Peyer's patch (tissue), 4 donors: ENCODE results near the gene GPR31. TPM values are rescaled to one million over a fixed set of nuclear protein-coding genes. Genes with fewer than 3 reads are reported as not detected.

Experiments used
- DNase-seq, 3 donors: peaks; one replicate each; pipeline ENCODE4 v3.0.0-alpha.2; 2017 to 2019
- H3K27ac ChIP-seq, 4 donors: fragments of 200-600 bp; sonication (generic); one replicate each; pipeline ENCODE4 v1.5.1; 2016 to 2019
- H3K27me3 ChIP-seq, 2 donors: fragments of 200-600 bp; sonication (generic); one replicate each; pipeline ENCODE4 v1.5.1; 2019
- H3K36me3 ChIP-seq, 3 donors: fragments of 200-600 bp; sonication (generic); one replicate each; pipeline ENCODE4 v1.5.1; 2016 to 2019
- H3K4me1 ChIP-seq, 4 donors: fragments of 200-600 bp; sonication (generic); one replicate each; pipeline ENCODE4 v1.5.1; 2016 to 2019
- H3K4me3 ChIP-seq, 4 donors: fragments of 200-600 bp; sonication (generic); 1 replicate in 3 of 4; 2 replicates in 1 of 4; pipeline ENCODE4 v1.5.1; 2016 to 2019; ENCODE audit warnings: mild to moderate bottlenecking in 1 of 4
- H3K9me3 ChIP-seq, 4 donors: fragments of 200-600 bp; sonication (generic); one replicate each; pipeline ENCODE4 v1.5.1; 2016 to 2019; ENCODE audit warnings: mild to moderate bottlenecking in 1 of 4
- CTCF ChIP-seq, 6 experiments: fragments of 450-650 bp in 4 of 6; fragments of 200-600 bp in 2 of 6; sonication (generic) in 1 of 6; IDR thresholded peaks; one replicate each; pipeline ENCODE4 v1.5.1; 2017 to 2019; ENCODE audit warnings: antibody characterized with exemption in 6 of 6, mild to moderate bottlenecking in 3 of 6, moderate library complexity in 1 of 6
- POLR2A ChIP-seq, 2 donors: fragments of 450-650 bp; IDR thresholded peaks; one replicate each; pipeline ENCODE4 v1.5.1; 2017; ENCODE audit warnings: antibody characterized with exemption in 2 of 2, mild to moderate bottlenecking in 2 of 2, moderate library complexity in 2 of 2
- total RNA-seq, 4 donors: library from RNA; depleted of rRNA; stranded (reverse); fragments of >200 nt; gene quantifications; one replicate each; pipeline ENCODE4 v1.1.0, GENCODE V29; 2016

The GPR31 gene
- total RNA-seq, 4 donors from 2014 or later, result not detected

GRCh38 chr6:167150941-167151549 is 6.7 kb downstream of the GPR31 start:
- Histone ChIP-seq H3K27ac (peak overlapping the region in 2 of 4 donors; percentile 70 to 71), H3K4me1 (no peaks in the 10 kb centered on the region), H3K4me3 (no peak overlapping the region), H3K27me3 (no peaks in the 10 kb centered on the region), H3K9me3 (no peaks in the 10 kb centered on the region), H3K36me3 (no peaks in the 10 kb centered on the region)
- TF ChIP-seq POLR2A (IDR thresholded peaks at IDR 0.05), result no peak
- TF ChIP-seq CTCF (IDR thresholded peaks at IDR 0.05), result no peak
- DNase-seq, result peak in 1 of 3 donors; percentile 39

- TF ChIP-seq CTCF (IDR thresholded peaks at IDR 0.05), result no peak
- no peak for TF ChIP-seq POLR2A (IDR thresholded peaks at IDR 0.05)
- Histone ChIP-seq H3K9me3 (no peaks in the 10 kb centered on the region), H3K4me3 (no peak overlapping the region), H3K36me3 (no peaks in the 10 kb centered on the region), H3K27me3 (no peaks in the 10 kb centered on the region), H3K27ac (no peak overlapping the region), H3K4me1 (no peaks in the 10 kb centered on the region)
- no peak for DNase-seq
Observed at GRCh38 chr6:167148997-167149396, 8.8 kb downstream of the GPR31 start.

- H3K4me3 ChIP-seq, result no peak overlapping the region
- no peaks in the 10 kb centered on the region for H3K36me3 ChIP-seq
- no peaks in the 10 kb centered on the region for H3K4me1 ChIP-seq
- H3K9me3 ChIP-seq, result no peaks in the 10 kb centered on the region
- no peak for DNase-seq
- no peaks in the 10 kb centered on the region for H3K27me3 ChIP-seq
- H3K27ac ChIP-seq, result no peak overlapping the region
- TF ChIP-seq CTCF (IDR thresholded peaks at IDR 0.05) (no peak), POLR2A (IDR thresholded peaks at IDR 0.05) (no peak)
Observed at GRCh38 chr6:167148021-167148420, 9.8 kb downstream of the GPR31 start.

- H3K27me3 ChIP-seq, result no peaks in the 10 kb centered on the region
- DNase-seq, result no peak
- no peaks in the 10 kb centered on the region for H3K9me3 ChIP-seq
- TF ChIP-seq CTCF (IDR thresholded peaks at IDR 0.05) (no peak), POLR2A (IDR thresholded peaks at IDR 0.05) (no peak)
- H3K4me1 ChIP-seq, result no peaks in the 10 kb centered on the region
- H3K4me3 ChIP-seq, result no peak overlapping the region
- no peaks in the 10 kb centered on the region for H3K36me3 ChIP-seq
- no peak overlapping the region for H3K27ac ChIP-seq
Observed at GRCh38 chr6:167146977-167147376, 10.8 kb downstream of the GPR31 start.

GRCh38 chr6:167146135-167146534 is 11.6 kb downstream of the GPR31 start:
- TF ChIP-seq POLR2A (IDR thresholded peaks at IDR 0.05) (no peak), CTCF (IDR thresholded peaks at IDR 0.05) (no peak)
- peaks cover 0 to under 1% (median under 1%) of the 10 kb centered on the region in 4 donors for H3K4me1 ChIP-seq

GRCh38 chr6:167145461-167145860 is 12.3 kb downstream of the GPR31 start:
- peaks cover 0 to 8% (median 2%) of the 10 kb centered on the region in 4 donors for H3K4me1 ChIP-seq
- H3K4me3 ChIP-seq, result no peak overlapping the region
- no peaks in the 10 kb centered on the region for H3K9me3 ChIP-seq
- TF ChIP-seq CTCF (IDR thresholded peaks at IDR 0.05) (no peak), POLR2A (IDR thresholded peaks at IDR 0.05) (no peak)
- H3K27me3 ChIP-seq, result no peaks in the 10 kb centered on the region
- no peak overlapping the region for H3K27ac ChIP-seq
- no peaks in the 10 kb centered on the region for H3K36me3 ChIP-seq
- DNase-seq, result no peak

More at GRCh38 chr6:167146135-167146534, 11.6 kb downstream of the GPR31 start:
- Histone ChIP-seq H3K27me3 (no peaks in the 10 kb centered on the region), H3K27ac (no peak overlapping the region), H3K9me3 (no peaks in the 10 kb centered on the region), H3K4me3 (no peak overlapping the region), H3K36me3 (no peaks in the 10 kb centered on the region)
- no peak for DNase-seq
